Activated CD8-positive, alpha-beta T cell treated with anti-CD3 and anti-CD28 coated beads for 36 hours (primary cell): ENCODE measurements around the gene C16orf86. TPM values are rescaled to one million over a fixed set of nuclear protein-coding genes. Genes with fewer than 3 reads are reported as not detected.
A peak's percentile ranks its signal among the peaks of the same experiment; 100 is the strongest.

Source experiments
- ATAC-seq: fragments of 200-7000 bp; cut with Tn5 transposase; one replicate; pipeline ENCODE4 v1.10.0; 2021; ENCODE audit warnings: mild to moderate bottlenecking, moderate library complexity
- CTCF ChIA-PET: fragments of 350-600 bp; sonication (Branson Sonifier 250); formaldehyde crosslinking; loops from one replicate; lab custom pipeline; 2021; ENCODE audit warnings: antibody characterized with exemption; lab: Charles Lee
- POLR2A ChIA-PET: fragments of 350-600 bp; sonication (Branson Sonifier 250); formaldehyde crosslinking; loops from one replicate; lab custom pipeline; 2021; ENCODE audit warnings: antibody characterized with exemption; lab: Charles Lee
- DNase-seq: peaks from one replicate; pipeline ENCODE4 v3.0.0-alpha.2; 2020
- H3K27ac Mint-ChIP-seq: one replicate; pipeline ENCODE4 v1.8.0; 2021; ENCODE audit warnings: mild to moderate bottlenecking, mixed read lengths
- H3K27me3 Mint-ChIP-seq: one replicate; pipeline ENCODE4 v1.8.0; 2021; ENCODE audit warnings: mixed read lengths
- H3K36me3 Mint-ChIP-seq: one replicate; pipeline ENCODE4 v1.8.0; 2021; ENCODE audit warnings: low read depth, mixed read lengths
- H3K4me1 Mint-ChIP-seq: one replicate; pipeline ENCODE4 v1.8.0; 2021; ENCODE audit warnings: low read depth, mixed read lengths
- H3K4me3 Mint-ChIP-seq: one replicate; pipeline ENCODE4 v1.8.0; 2021; ENCODE audit warnings: mild to moderate bottlenecking, moderate library complexity, mixed read lengths
- H3K9me3 Mint-ChIP-seq: one replicate; pipeline ENCODE4 v1.8.0; 2021; ENCODE audit warnings: mixed read lengths
- CTCF ChIP-seq: fragments of 200-600 bp; IDR thresholded peaks from one replicate; pipeline ENCODE4 v1.8.0; 2022; ENCODE audit warnings: antibody characterized with exemption, mild to moderate bottlenecking
- intact Hi-C: fragments of 100-400 bp; cut with micrococcal nuclease; formaldehyde crosslinking; loops from one replicate; pipeline ENCODE4 v1.10.0; 2022
- total RNA-seq, 2 experiments: library from RNA; stranded (reverse); gene quantifications; one replicate each; pipeline ENCODE4 v1.2.3, GENCODE V29; 2021

The C16orf86 gene
- total RNA-seq, 2 experiments from 2014 or later = 2.8 to 4.7 TPM

GRCh38 chr16:67647111-67647651 is 19.4 kb upstream of the C16orf86 start:
- no peak for TF ChIP-seq CTCF
- no peaks in the 10 kb centered on the region for H3K9me3 Mint-ChIP-seq
- ATAC-seq = no peak
- no peak overlapping the region for H3K4me3 Mint-ChIP-seq
- ChIA-PET CTCF (interaction anchor here (4.9 to 11.5 kb wide), 3 partner anchors 13 to 126 kb away, joined by 51 to 224 read pairs (median 133); partner anchors contain the start of genes ACD and PARD6A), POLR2A (interaction anchor here (0.6 to 9.2 kb wide), 7 partner anchors 9 to 105 kb away, joined by 3 to 100 read pairs (median 6); partner anchors contain the start of genes ACD, CTCF and PARD6A)
- peaks cover 31% of the 10 kb centered on the region for H3K36me3 Mint-ChIP-seq
- no peaks in the 10 kb centered on the region for H3K27me3 Mint-ChIP-seq
- no peak for DNase-seq
- intact Hi-C loops = no loop called here
- peaks cover 15% of the 10 kb centered on the region for H3K4me1 Mint-ChIP-seq
- H3K27ac Mint-ChIP-seq = peak overlapping the region; percentile 63

GRCh38 chr16:67647681-67648080 is 18.9 kb upstream of the C16orf86 start:
- Mint-ChIP-seq H3K4me1 (peaks cover 15% of the 10 kb centered on the region), H3K4me3 (no peak overlapping the region), H3K27me3 (no peaks in the 10 kb centered on the region), H3K9me3 (no peaks in the 10 kb centered on the region), H3K36me3 (peaks cover 33% of the 10 kb centered on the region), H3K27ac (no peak overlapping the region)
- intact Hi-C loops = no loop called here
- CTCF ChIA-PET = interaction anchor here (1.2 to 11.5 kb wide), 3 partner anchors 25 to 127 kb away, joined by 3 to 224 read pairs (median 133); no protein-coding TSS in a partner anchor
- ATAC-seq (no peak), DNase-seq (no peak)
- POLR2A ChIA-PET = interaction anchor here (0.6 to 9.2 kb wide), 7 partner anchors 9 to 106 kb away, joined by 3 to 100 read pairs (median 6); partner anchors contain the start of genes ACD, CTCF and PARD6A
- no peak for TF ChIP-seq CTCF

- intact Hi-C loops = no loop called here
- POLR2A ChIA-PET = interaction anchor here (1.2 to 9.2 kb wide), 5 partner anchors 8 to 101 kb away, joined by 4 to 100 read pairs (median 8); partner anchors contain the start of genes ACD, CTCF and PARD6A
- no peak overlapping the region for H3K27ac Mint-ChIP-seq
- peaks cover 33% of the 10 kb centered on the region for H3K36me3 Mint-ChIP-seq
- no peaks in the 10 kb centered on the region for H3K9me3 Mint-ChIP-seq
- H3K4me1 Mint-ChIP-seq = peaks cover 15% of the 10 kb centered on the region
- CTCF ChIA-PET = interaction anchor here (1.2 to 11.5 kb wide), 4 partner anchors 24 to 128 kb away, joined by 3 to 224 read pairs (median 71); no protein-coding TSS in a partner anchor
- no peak for DNase-seq
- no peak for ATAC-seq
- no peaks in the 10 kb centered on the region for H3K27me3 Mint-ChIP-seq
- TF ChIP-seq CTCF = no peak
- H3K4me3 Mint-ChIP-seq = no peak overlapping the region
Measured at GRCh38 chr16:67648088-67648763, 18.4 kb upstream of the C16orf86 start.

- POLR2A ChIA-PET = interaction anchor here (0.7 to 9.2 kb wide), 4 partner anchors 11 to 128 kb away, joined by 3 to 100 read pairs (median 8); partner anchors contain the start of genes ACD and PARD6A
- Mint-ChIP-seq H3K4me3 (no peak overlapping the region), H3K9me3 (no peaks in the 10 kb centered on the region), H3K27me3 (no peaks in the 10 kb centered on the region), H3K36me3 (peaks cover 33% of the 10 kb centered on the region), H3K27ac (no peak overlapping the region), H3K4me1 (peaks cover 15% of the 10 kb centered on the region)
- CTCF ChIA-PET = interaction anchor here (1.2 to 2.3 kb wide), 2 partner anchors 23 to 128 kb away, joined by 3 to 9 read pairs; no protein-coding TSS in a partner anchor
- DNase-seq = no peak
- TF ChIP-seq CTCF = no peak
- intact Hi-C loops = no loop called here
- no peak for ATAC-seq
Measured at GRCh38 chr16:67648764-67649407, 17.7 kb upstream of the C16orf86 start.
